HG03558 (cell line): Measurements from ENCODE around the gene PEBP1.
"Not testable (repeated sequence)": the region's sequence is repeated elsewhere in the genome, so short reads cannot be mapped to it uniquely, and the experiment has no call there.

Experiments used
- ATAC-seq: cut with Tn5 transposase; IDR thresholded peaks from one replicate; pipeline ENCODE4 v1.9.1; 2021; ENCODE audit warnings: moderate number of reproducible peaks; ENCODE audit not compliant: unreplicated experiment; ENCODE audit errors: extremely low read depth

Gene PEBP1

GRCh38 chr12:118127867-118128266 is 8.1 kb upstream of the PEBP1 start:
- no peak for ATAC-seq

DNA sequence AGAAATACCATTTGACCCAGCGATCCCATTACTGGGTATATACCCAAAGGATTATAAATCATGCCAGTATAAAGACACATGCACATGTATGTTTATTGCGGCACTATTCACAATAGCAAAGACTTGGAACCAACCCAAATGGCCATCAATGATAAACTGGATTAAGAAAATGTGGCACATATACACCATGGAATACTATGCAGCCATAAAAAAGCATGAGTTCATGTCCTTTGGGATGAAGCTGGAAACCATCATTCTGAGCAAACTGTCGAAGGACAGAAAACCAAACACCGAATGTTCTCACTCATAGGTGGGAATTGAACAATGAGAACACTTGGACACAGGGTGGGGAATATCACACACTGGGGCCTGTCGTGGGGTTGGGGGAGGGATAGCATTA is 6.5 kb upstream of the PEBP1 start:
- not testable (repeated sequence) for ATAC-seq

- ATAC-seq = no peak
Observed at GRCh38 chr12:118136559-118137003, 657 bp downstream of the PEBP1 start.

- ATAC-seq = no peak
Observed at GRCh38 chr12:118137148-118137678, 1.3 kb downstream of the PEBP1 start.

GRCh38 chr12:118140825-118141224 is 4.9 kb downstream of the PEBP1 start:
- ATAC-seq = no peak

DNA sequence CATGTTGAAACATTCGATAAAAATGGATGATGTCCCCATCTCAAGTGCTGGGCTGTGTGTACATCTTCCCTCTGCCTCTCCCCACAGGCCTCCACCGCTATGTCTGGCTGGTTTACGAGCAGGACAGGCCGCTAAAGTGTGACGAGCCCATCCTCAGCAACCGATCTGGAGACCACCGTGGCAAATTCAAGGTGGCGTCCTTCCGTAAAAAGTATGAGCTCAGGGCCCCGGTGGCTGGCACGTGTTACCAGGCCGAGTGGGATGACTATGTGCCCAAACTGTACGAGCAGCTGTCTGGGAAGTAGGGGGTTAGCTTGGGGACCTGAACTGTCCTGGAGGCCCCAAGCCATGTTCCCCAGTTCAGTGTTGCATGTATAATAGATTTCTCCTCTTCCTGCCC is 8.6 kb downstream of the PEBP1 start:
- no peak for ATAC-seq

GRCh38 chr12:118145113-118145797 is 9.3 kb downstream of the PEBP1 start:
- ATAC-seq = no peak

- ATAC-seq = no peak
Observed at GRCh38 chr12:118145798-118146156, 9.9 kb downstream of the PEBP1 start.

DNA sequence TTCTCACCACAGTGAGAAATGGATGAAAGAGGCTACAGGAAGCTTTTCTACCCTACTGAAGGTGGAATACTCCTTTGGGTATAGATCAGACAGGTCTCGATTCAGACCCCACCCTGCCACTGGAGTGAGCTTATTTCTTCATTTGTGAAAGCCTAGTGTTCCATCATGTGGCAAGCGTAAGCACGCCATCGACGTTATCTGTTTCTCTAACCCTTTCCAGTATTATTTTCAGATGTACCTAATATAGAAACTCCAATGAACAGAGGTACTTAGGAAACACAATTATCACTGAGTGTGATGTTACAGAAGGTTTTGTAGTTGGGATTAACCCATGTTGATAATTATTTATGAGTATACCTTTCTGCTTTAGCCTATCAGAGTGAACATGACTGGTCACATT is 12.4 kb downstream of the PEBP1 start:
- ATAC-seq = no peak

DNA sequence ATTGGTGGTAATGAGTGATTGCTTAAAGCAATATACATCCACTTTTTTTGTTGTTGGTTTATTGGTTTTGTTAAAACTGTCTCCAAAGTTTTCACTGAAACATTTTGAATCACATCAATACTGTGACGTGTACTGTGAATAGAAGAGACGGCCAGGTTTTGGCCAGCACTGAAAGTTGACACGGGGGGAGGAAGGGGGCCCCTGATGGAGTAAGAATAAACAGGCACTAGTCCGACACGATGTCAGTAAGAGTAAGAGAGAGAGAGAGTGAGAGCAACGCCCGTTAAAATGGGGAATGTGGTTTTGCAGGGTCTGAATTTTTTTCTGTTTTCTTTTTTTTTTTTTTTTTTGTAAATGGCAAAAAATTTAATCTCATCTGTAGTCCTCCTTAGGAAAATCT is 14.7 kb downstream of the PEBP1 start:
- ATAC-seq = no peak

GRCh38 chr12:118151755-118152154 is 15.8 kb downstream of the PEBP1 start:
- no peak for ATAC-seq

GRCh38 chr12:118160536-118160935 is 24.6 kb downstream of the PEBP1 start:
- no peak for ATAC-seq

DNA sequence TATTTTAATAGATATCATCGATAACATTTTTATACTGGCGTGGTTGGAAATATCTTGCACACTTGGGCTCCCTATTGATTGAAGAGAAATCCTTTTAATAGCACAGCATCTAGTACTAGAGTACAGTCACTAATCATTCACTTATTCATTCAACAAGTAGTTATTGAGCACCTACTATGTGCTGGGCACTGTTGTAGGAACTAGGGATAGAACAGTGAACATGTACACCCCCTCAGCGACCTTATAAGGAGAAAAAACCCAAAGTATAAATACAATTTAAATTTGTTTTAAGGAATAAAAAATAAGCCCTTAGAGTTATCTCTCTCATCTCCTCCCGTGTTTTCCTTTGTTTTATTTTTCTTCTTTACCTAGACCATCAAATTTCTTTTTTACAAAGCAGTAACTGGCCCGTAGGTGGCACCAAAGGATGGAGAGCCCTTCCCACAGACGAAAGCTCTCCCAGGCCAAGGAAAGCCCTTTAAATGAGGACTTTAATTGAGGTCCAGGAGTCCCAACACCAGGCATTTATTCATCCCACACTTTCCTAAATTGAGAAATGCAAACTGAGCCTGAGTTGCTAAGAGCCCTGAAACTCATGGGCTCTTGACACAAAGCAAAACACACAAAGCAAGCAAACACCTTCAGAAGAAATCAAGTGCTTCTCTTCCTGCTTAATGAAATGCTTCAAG is 29.0 kb downstream of the PEBP1 start:
- no peak for ATAC-seq

DNA sequence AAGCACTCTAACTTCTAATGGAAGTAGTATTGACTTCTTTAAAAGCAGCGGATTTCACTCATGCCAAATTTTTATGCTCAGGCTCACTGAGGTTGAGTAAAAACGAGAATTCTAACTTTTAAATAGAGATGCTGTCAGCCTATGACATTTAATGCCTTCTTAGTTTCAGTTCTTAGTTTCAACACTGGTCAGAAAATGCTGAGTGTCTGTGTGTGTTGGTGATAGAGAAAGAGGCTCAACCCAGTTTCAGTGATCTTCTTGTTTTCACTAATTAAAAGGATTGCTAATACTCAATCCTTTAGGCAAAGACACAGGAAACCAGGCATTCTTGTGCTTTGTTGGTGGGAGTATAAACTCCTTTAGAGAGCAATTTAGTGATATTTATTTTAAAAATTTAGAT is 31.0 kb downstream of the PEBP1 start:
- peak; percentile 99 for ATAC-seq

- peak; percentile 56 for ATAC-seq
Observed at GRCh38 chr12:118175823-118176447, 40.0 kb downstream of the PEBP1 start.

DNA sequence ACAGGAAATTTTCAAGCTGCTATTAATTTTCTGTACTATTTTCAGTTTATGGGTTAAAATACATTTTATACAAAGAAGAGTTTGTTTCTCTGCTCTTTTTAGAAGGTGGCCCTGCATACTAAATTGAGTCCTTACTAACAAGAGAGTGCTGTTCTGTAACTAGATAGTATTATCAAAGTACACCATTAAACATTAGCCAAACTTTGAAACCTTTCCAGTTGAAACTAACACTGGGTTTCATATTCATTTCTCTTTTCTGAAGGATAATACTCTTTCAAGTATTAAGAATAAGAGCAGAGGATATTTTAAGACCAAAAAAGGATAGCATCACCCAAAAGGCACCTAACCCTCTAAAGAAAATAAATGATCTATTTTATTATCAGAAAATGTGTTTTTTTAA is 47.2 kb downstream of the PEBP1 start:
- ATAC-seq = no peak

DNA sequence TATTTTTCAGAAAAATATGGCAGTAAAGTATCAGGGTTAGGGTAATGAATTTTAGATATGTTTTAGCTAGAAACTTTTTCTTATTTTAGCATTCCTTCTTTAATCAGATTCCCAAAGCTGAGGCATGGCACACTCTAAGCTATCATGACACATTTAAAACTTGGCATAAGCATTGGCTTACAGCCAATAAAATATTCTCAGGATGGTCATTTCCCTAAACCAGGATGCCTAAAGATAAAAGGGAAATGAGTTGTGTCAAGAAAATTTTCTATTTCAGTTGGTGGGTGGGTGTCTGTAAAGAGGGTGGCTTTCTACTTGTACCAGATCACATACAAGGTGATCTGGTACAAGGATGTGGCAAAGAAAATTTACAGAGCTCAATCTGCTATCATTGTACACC is 47.8 kb downstream of the PEBP1 start:
- ATAC-seq = no peak

- no peak for ATAC-seq
Observed at GRCh38 chr12:118185602-118186397, 49.9 kb downstream of the PEBP1 start.

GRCh38 chr12:118187751-118188435 is 52.0 kb downstream of the PEBP1 start:
- no peak for ATAC-seq
